ENCODE results near the gene TMEM117. TPM values are rescaled to one million over a fixed set of nuclear protein-coding genes. Genes with fewer than 3 reads are reported as not detected.

The TMEM117 gene
- total RNA-seq, 1 donor, result 4.9 TPM

- Histone ChIP-seq H3K9me3 (ENCODE audit: low read depth, low read length) (peaks cover under 1% of the 10 kb centered on the region), H3K27me3 (ENCODE audit: insufficient read depth, low read length) (no peaks in the 10 kb centered on the region), H3K4me1 (ENCODE audit: insufficient read depth, low read length) (no peaks in the 10 kb centered on the region), H3K4me3 (ENCODE audit: low read length) (no peak overlapping the region)
Observed at GRCh38 chr12:44286821-44287505, 451.1 kb downstream of the TMEM117 start.

- no peaks in the 10 kb centered on the region for H3K27me3 ChIP-seq (ENCODE audit: insufficient read depth, low read length)
Observed at GRCh38 chr12:44287545-44287944, 451.7 kb downstream of the TMEM117 start.

GRCh38 chr12:44294649-44295048 is 458.8 kb downstream of the TMEM117 start:
- peaks cover 9% of the 10 kb centered on the region for H3K9me3 ChIP-seq (ENCODE audit: low read depth, low read length)
- H3K4me1 ChIP-seq (ENCODE audit: insufficient read depth, low read length), result no peaks in the 10 kb centered on the region
- H3K4me3 ChIP-seq (ENCODE audit: low read length), result no peak overlapping the region
- H3K27me3 ChIP-seq (ENCODE audit: insufficient read depth, low read length), result no peaks in the 10 kb centered on the region

More at GRCh38 chr12:44287545-44287944, 451.7 kb downstream of the TMEM117 start:
- H3K9me3 ChIP-seq (ENCODE audit: low read depth, low read length), result peaks cover 6% of the 10 kb centered on the region
- H3K4me1 ChIP-seq (ENCODE audit: insufficient read depth, low read length), result no peaks in the 10 kb centered on the region
- no peak overlapping the region for H3K4me3 ChIP-seq (ENCODE audit: low read length)

GRCh38 chr12:44295958-44296623 is 460.2 kb downstream of the TMEM117 start:
- Histone ChIP-seq H3K27me3 (ENCODE audit: insufficient read depth, low read length) (no peaks in the 10 kb centered on the region), H3K9me3 (ENCODE audit: low read depth, low read length) (peaks cover 9% of the 10 kb centered on the region), H3K4me3 (ENCODE audit: low read length) (no peak overlapping the region), H3K4me1 (ENCODE audit: insufficient read depth, low read length) (no peaks in the 10 kb centered on the region)

- Histone ChIP-seq H3K4me1 (ENCODE audit: insufficient read depth, low read length) (no peaks in the 10 kb centered on the region), H3K9me3 (ENCODE audit: low read depth, low read length) (peaks cover 9% of the 10 kb centered on the region), H3K27me3 (ENCODE audit: insufficient read depth, low read length) (no peaks in the 10 kb centered on the region), H3K4me3 (ENCODE audit: low read length) (no peak overlapping the region)
Observed at GRCh38 chr12:44296624-44297197, 460.8 kb downstream of the TMEM117 start.

GRCh38 chr12:44299524-44299923 is 463.6 kb downstream of the TMEM117 start:
- H3K9me3 ChIP-seq (ENCODE audit: low read depth, low read length), result no peaks in the 10 kb centered on the region
- H3K27me3 ChIP-seq (ENCODE audit: insufficient read depth, low read length), result no peaks in the 10 kb centered on the region
- no peaks in the 10 kb centered on the region for H3K4me1 ChIP-seq (ENCODE audit: insufficient read depth, low read length)
- no peak overlapping the region for H3K4me3 ChIP-seq (ENCODE audit: low read length)

- no peaks in the 10 kb centered on the region for H3K4me1 ChIP-seq (ENCODE audit: insufficient read depth, low read length)
- H3K4me3 ChIP-seq (ENCODE audit: low read length), result no peak overlapping the region
- H3K27me3 ChIP-seq (ENCODE audit: insufficient read depth, low read length), result no peaks in the 10 kb centered on the region
- H3K9me3 ChIP-seq (ENCODE audit: low read depth, low read length), result no peaks in the 10 kb centered on the region
Observed at GRCh38 chr12:44307506-44308168, 471.8 kb downstream of the TMEM117 start.

- Histone ChIP-seq H3K4me1 (ENCODE audit: insufficient read depth, low read length) (no peaks in the 10 kb centered on the region), H3K27me3 (ENCODE audit: insufficient read depth, low read length) (no peaks in the 10 kb centered on the region), H3K4me3 (ENCODE audit: low read length) (no peak overlapping the region), H3K9me3 (ENCODE audit: low read depth, low read length) (peaks cover 8% of the 10 kb centered on the region)
Observed at GRCh38 chr12:44313188-44313587, 477.3 kb downstream of the TMEM117 start.

GRCh38 chr12:44314007-44314500 is 478.2 kb downstream of the TMEM117 start:
- no peak overlapping the region for H3K4me3 ChIP-seq (ENCODE audit: low read length)
- H3K4me1 ChIP-seq (ENCODE audit: insufficient read depth, low read length), result no peaks in the 10 kb centered on the region
- no peaks in the 10 kb centered on the region for H3K27me3 ChIP-seq (ENCODE audit: insufficient read depth, low read length)
- H3K9me3 ChIP-seq (ENCODE audit: low read depth, low read length), result peaks cover 8% of the 10 kb centered on the region

GRCh38 chr12:44317651-44318126 is 481.8 kb downstream of the TMEM117 start:
- no peaks in the 10 kb centered on the region for H3K27me3 ChIP-seq (ENCODE audit: insufficient read depth, low read length)
- H3K9me3 ChIP-seq (ENCODE audit: low read depth, low read length), result peaks cover 8% of the 10 kb centered on the region
- no peaks in the 10 kb centered on the region for H3K4me1 ChIP-seq (ENCODE audit: insufficient read depth, low read length)
- H3K4me3 ChIP-seq (ENCODE audit: low read length), result no peak overlapping the region

GRCh38 chr12:44331269-44331668 is 495.4 kb downstream of the TMEM117 start:
- H3K4me1 ChIP-seq (ENCODE audit: insufficient read depth, low read length), result no peaks in the 10 kb centered on the region
- no peaks in the 10 kb centered on the region for H3K27me3 ChIP-seq (ENCODE audit: insufficient read depth, low read length)
- H3K9me3 ChIP-seq (ENCODE audit: low read depth, low read length), result no peaks in the 10 kb centered on the region
- no peak overlapping the region for H3K4me3 ChIP-seq (ENCODE audit: low read length)

- H3K4me3 ChIP-seq (ENCODE audit: low read length), result no peak overlapping the region
- H3K27me3 ChIP-seq (ENCODE audit: insufficient read depth, low read length), result no peaks in the 10 kb centered on the region
- H3K9me3 ChIP-seq (ENCODE audit: low read depth, low read length), result no peaks in the 10 kb centered on the region
- no peaks in the 10 kb centered on the region for H3K4me1 ChIP-seq (ENCODE audit: insufficient read depth, low read length)
Observed at GRCh38 chr12:44334347-44334746, 498.5 kb downstream of the TMEM117 start.

- Histone ChIP-seq H3K27me3 (ENCODE audit: insufficient read depth, low read length) (no peaks in the 10 kb centered on the region), H3K4me3 (ENCODE audit: low read length) (no peak overlapping the region), H3K4me1 (ENCODE audit: insufficient read depth, low read length) (no peaks in the 10 kb centered on the region), H3K9me3 (ENCODE audit: low read depth, low read length) (no peaks in the 10 kb centered on the region)
Observed at GRCh38 chr12:44335030-44335429, 499.1 kb downstream of the TMEM117 start.

- Histone ChIP-seq H3K4me1 (ENCODE audit: insufficient read depth, low read length) (no peaks in the 10 kb centered on the region), H3K27me3 (ENCODE audit: insufficient read depth, low read length) (no peaks in the 10 kb centered on the region), H3K4me3 (ENCODE audit: low read length) (no peak overlapping the region), H3K9me3 (ENCODE audit: low read depth, low read length) (no peaks in the 10 kb centered on the region)
Observed at GRCh38 chr12:44336577-44336976, 500.7 kb downstream of the TMEM117 start.

GRCh38 chr12:44342371-44342770 is 506.5 kb downstream of the TMEM117 start:
- Histone ChIP-seq H3K4me1 (ENCODE audit: insufficient read depth, low read length) (no peaks in the 10 kb centered on the region), H3K27me3 (ENCODE audit: insufficient read depth, low read length) (no peaks in the 10 kb centered on the region), H3K9me3 (ENCODE audit: low read depth, low read length) (no peaks in the 10 kb centered on the region), H3K4me3 (ENCODE audit: low read length) (no peak overlapping the region)
